ENCODE results near the gene PCDHGA3. TPM values are rescaled to one million over a fixed set of nuclear protein-coding genes. Genes with fewer than 3 reads are reported as not detected.

The PCDHGA3 gene
- total and polyA plus RNA-seq, 2 experiments from 2014 or later: 0.63 to 0.90 TPM

- Histone ChIP-seq H2AFZ (no peak overlapping the region), H3K9me2 (ENCODE audit: insufficient read depth) (no peaks in the 10 kb centered on the region), H3K4me3 (no peak overlapping the region), H4K20me1 (replicated peaks; ENCODE audit: insufficient read depth) (no peaks in the 10 kb centered on the region), H3K27me3 (ENCODE audit: insufficient read depth) (peaks cover 2% of the 10 kb centered on the region; the same call in 1 of the 2 replicates), H3F3A (replicated peaks; ENCODE audit: low read depth) (no peaks in the 10 kb centered on the region), H3K36me3 (ENCODE audit: insufficient read depth) (no peaks in the 10 kb centered on the region), H3K4me2 (no peak overlapping the region), H3K79me2 (replicated peaks; ENCODE audit: insufficient read depth) (no peaks in the 10 kb centered on the region), H3K27ac (ENCODE audit: low read depth) (no peak overlapping the region), H3K4me1 (ENCODE audit: insufficient read depth) (0 out of 2 replicates have a peak, but pooled peaks cover 3% of the 10 kb centered on the region)
- Mint-ChIP-seq H3K36me3 (ENCODE audit: low read depth) (peaks cover 46% of the 10 kb centered on the region), H3K27me3 (ENCODE audit: insufficient read depth, low read depth, poor library complexity) (peaks cover 10% of the 10 kb centered on the region), H3K4me1 (no peaks in the 10 kb centered on the region), H3K27ac (no peak overlapping the region), H3K4me3 (peak overlapping the region; percentile 85), H3K9me3 (peaks cover 58% of the 10 kb centered on the region)
- DNase-seq (ENCODE audit: low spot score): no peak
- TF ChIP-seq POLR2AphosphoS5 (IDR thresholded peaks at IDR 0.05; ENCODE audit: low read depth) (no peak), NANOG (IDR thresholded peaks at IDR 0.05; ENCODE audit: borderline replicate concordance) (no peak), EZH2phosphoT487 (IDR thresholded peaks at IDR 0.05; ENCODE audit: unreplicated experiment) (no peak), EZH2 (IDR thresholded peaks at IDR 0.05; ENCODE audit: low read depth, unreplicated experiment) (no peak), CREB1 (CRISPR knock-in tag; IDR thresholded peaks at IDR 0.05; ENCODE audit: low read depth) (no peak), ZNF331 (CRISPR knock-in tag; IDR thresholded peaks at IDR 0.05; ENCODE audit: low read depth) (no peak), ETS1 (IDR thresholded peaks at IDR 0.05) (no peak), ZNF462 (CRISPR knock-in tag; IDR thresholded peaks at IDR 0.05) (no peak), ZNF114 (CRISPR knock-in tag; IDR thresholded peaks at IDR 0.05) (no peak), STAT1 (IDR thresholded peaks at IDR 0.05; ENCODE audit: unreplicated experiment) (no peak), JUNB (IDR thresholded peaks at IDR 0.05; ENCODE audit: unreplicated experiment) (no peak)
- TF ChIP-seq, protein P1, sequence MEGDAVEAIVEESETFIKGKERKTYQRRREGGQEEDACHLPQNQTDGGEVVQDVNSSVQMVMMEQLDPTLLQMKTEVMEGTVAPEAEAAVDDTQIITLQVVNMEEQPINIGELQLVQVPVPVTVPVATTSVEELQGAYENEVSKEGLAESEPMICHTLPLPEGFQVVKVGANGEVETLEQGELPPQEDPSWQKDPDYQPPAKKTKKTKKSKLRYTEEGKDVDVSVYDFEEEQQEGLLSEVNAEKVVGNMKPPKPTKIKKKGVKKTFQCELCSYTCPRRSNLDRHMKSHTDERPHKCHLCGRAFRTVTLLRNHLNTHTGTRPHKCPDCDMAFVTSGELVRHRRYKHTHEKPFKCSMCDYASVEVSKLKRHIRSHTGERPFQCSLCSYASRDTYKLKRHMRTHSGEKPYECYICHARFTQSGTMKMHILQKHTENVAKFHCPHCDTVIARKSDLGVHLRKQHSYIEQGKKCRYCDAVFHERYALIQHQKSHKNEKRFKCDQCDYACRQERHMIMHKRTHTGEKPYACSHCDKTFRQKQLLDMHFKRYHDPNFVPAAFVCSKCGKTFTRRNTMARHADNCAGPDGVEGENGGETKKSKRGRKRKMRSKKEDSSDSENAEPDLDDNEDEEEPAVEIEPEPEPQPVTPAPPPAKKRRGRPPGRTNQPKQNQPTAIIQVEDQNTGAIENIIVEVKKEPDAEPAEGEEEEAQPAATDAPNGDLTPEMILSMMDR (conservative IDR thresholded peaks at IDR 0.05; ENCODE audit: low read depth in 2 of 2): no peak
- TF ChIP-seq, protein P2, sequence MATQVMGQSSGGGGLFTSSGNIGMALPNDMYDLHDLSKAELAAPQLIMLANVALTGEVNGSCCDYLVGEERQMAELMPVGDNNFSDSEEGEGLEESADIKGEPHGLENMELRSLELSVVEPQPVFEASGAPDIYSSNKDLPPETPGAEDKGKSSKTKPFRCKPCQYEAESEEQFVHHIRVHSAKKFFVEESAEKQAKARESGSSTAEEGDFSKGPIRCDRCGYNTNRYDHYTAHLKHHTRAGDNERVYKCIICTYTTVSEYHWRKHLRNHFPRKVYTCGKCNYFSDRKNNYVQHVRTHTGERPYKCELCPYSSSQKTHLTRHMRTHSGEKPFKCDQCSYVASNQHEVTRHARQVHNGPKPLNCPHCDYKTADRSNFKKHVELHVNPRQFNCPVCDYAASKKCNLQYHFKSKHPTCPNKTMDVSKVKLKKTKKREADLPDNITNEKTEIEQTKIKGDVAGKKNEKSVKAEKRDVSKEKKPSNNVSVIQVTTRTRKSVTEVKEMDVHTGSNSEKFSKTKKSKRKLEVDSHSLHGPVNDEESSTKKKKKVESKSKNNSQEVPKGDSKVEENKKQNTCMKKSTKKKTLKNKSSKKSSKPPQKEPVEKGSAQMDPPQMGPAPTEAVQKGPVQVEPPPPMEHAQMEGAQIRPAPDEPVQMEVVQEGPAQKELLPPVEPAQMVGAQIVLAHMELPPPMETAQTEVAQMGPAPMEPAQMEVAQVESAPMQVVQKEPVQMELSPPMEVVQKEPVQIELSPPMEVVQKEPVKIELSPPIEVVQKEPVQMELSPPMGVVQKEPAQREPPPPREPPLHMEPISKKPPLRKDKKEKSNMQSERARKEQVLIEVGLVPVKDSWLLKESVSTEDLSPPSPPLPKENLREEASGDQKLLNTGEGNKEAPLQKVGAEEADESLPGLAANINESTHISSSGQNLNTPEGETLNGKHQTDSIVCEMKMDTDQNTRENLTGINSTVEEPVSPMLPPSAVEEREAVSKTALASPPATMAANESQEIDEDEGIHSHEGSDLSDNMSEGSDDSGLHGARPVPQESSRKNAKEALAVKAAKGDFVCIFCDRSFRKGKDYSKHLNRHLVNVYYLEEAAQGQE (IDR thresholded peaks at IDR 0.05; ENCODE audit: unreplicated experiment): no peak
- ATAC-seq: no peak
Measured at GRCh38 chr5:141383345-141383744, 39.7 kb downstream of the PCDHGA3 start.

Data from GM23338 (cell line).